Endothelial cell (in vitro differentiated cells): ENCODE measurements around the gene MRAP2. TPM values are rescaled to one million over a fixed set of nuclear protein-coding genes. Genes with fewer than 3 reads are reported as not detected.
"Not testable (repeated sequence)": the region's sequence is repeated elsewhere in the genome, so short reads cannot be mapped to it uniquely, and the experiment has no call there.

Experiments
- DNase-seq: peaks from one replicate; pipeline ENCODE4 v3.0.0; 2021; ENCODE audit warnings: low spot score
- H3K27ac Mint-ChIP-seq: one replicate; pipeline ENCODE4 v1.8.0; 2021; ENCODE audit warnings: mixed read lengths, inconsistent platforms; ENCODE audit not compliant: unreplicated experiment
- H3K27me3 Mint-ChIP-seq: one replicate; pipeline ENCODE4 v1.8.0; 2021; ENCODE audit warnings: mild to moderate bottlenecking, moderate library complexity, mixed read lengths, inconsistent platforms; ENCODE audit not compliant: unreplicated experiment
- H3K36me3 Mint-ChIP-seq: one replicate; pipeline ENCODE4 v1.8.0; 2021; ENCODE audit warnings: mild to moderate bottlenecking, low read depth, mixed read lengths, inconsistent platforms; ENCODE audit not compliant: unreplicated experiment
- H3K4me1 Mint-ChIP-seq: one replicate; pipeline ENCODE4 v1.8.0; 2021; ENCODE audit warnings: mild to moderate bottlenecking, mixed read lengths, inconsistent platforms; ENCODE audit not compliant: unreplicated experiment
- H3K4me3 Mint-ChIP-seq: one replicate; pipeline ENCODE4 v1.8.0; 2021; ENCODE audit warnings: mild to moderate bottlenecking, mixed read lengths, inconsistent platforms; ENCODE audit not compliant: unreplicated experiment
- H3K9me3 Mint-ChIP-seq: one replicate; pipeline ENCODE4 v1.8.0; 2021; ENCODE audit warnings: mixed read lengths, inconsistent platforms; ENCODE audit not compliant: unreplicated experiment
- total RNA-seq: library from RNA; stranded (reverse); fragmentation: NEBNext Ultra II Directional; extraction: Animal tissue kit (Norgen Biotek cat#: 25700); gene quantifications from one replicate; pipeline ENCODE4 v1.2.1, GENCODE V29; 2021; ENCODE audit not compliant: unreplicated experiment
- TF ChIP-seq, protein P1 (sequence below): fragments of 200-600 bp; sonication (generic); IDR thresholded peaks from one replicate; pipeline ENCODE4 v1.5.0; 2021; ENCODE audit warnings: antibody characterized with exemption; ENCODE audit not compliant: unreplicated experiment

Gene MRAP2
- total RNA-seq, 1 donor from 2014 or later, result 5.1 TPM

DNA sequence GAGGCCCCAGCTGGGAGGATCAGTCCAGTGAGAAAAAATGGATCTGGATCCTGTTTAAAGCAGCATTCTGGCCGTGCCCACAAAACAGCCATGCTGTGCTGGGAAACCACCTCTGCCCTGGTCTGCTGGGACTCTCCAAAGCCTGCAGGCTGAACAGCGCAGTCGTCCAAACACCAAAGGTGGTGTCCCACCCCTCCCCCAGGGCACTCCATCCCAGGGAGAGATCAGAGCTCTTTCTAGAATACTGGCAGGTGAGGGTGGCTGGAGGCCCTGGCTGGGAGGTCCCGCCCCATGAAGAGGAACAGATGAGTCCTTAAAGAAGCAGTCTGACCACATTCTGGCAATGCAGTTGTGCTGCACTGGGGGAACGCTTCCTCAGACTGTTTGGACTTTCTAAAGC lies 84.6 kb downstream of the MRAP2 start:
- H3K36me3 Mint-ChIP-seq, result peaks cover 4% of the 10 kb centered on the region
- H3K9me3 Mint-ChIP-seq, result no peaks in the 10 kb centered on the region
- no peak overlapping the region for H3K27ac Mint-ChIP-seq
- no peak for DNase-seq
- TF ChIP-seq, protein P1, sequence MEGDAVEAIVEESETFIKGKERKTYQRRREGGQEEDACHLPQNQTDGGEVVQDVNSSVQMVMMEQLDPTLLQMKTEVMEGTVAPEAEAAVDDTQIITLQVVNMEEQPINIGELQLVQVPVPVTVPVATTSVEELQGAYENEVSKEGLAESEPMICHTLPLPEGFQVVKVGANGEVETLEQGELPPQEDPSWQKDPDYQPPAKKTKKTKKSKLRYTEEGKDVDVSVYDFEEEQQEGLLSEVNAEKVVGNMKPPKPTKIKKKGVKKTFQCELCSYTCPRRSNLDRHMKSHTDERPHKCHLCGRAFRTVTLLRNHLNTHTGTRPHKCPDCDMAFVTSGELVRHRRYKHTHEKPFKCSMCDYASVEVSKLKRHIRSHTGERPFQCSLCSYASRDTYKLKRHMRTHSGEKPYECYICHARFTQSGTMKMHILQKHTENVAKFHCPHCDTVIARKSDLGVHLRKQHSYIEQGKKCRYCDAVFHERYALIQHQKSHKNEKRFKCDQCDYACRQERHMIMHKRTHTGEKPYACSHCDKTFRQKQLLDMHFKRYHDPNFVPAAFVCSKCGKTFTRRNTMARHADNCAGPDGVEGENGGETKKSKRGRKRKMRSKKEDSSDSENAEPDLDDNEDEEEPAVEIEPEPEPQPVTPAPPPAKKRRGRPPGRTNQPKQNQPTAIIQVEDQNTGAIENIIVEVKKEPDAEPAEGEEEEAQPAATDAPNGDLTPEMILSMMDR, result no peak
- H3K4me3 Mint-ChIP-seq, result no peak overlapping the region
- H3K4me1 Mint-ChIP-seq, result no peaks in the 10 kb centered on the region
- H3K27me3 Mint-ChIP-seq, result peaks cover 2% of the 10 kb centered on the region

DNA sequence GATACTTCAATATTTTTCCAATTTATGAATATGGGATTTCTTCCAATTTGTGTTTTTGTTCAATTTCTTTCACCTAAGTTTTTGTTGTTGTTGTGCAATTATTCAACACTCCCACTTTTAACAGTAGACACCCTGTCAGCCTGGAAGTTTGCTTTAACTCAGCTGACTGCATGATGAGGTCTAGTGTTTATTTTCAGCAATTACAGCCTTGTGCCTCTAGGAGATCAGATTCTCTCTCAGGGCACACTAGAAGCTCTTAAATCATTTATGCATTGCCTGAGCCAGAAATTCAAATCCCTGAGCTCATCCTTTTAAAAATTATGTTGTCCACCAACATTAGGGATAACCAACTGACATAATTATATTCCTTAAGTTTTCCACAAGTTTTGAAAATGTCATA lies 85.7 kb downstream of the MRAP2 start:
- Mint-ChIP-seq H3K4me1 (no peaks in the 10 kb centered on the region), H3K36me3 (peaks cover 4% of the 10 kb centered on the region), H3K27me3 (peaks cover 2% of the 10 kb centered on the region), H3K9me3 (no peaks in the 10 kb centered on the region), H3K4me3 (no peak overlapping the region), H3K27ac (no peak overlapping the region)
- TF ChIP-seq, protein P1, result no peak
- DNase-seq, result no peak

DNA sequence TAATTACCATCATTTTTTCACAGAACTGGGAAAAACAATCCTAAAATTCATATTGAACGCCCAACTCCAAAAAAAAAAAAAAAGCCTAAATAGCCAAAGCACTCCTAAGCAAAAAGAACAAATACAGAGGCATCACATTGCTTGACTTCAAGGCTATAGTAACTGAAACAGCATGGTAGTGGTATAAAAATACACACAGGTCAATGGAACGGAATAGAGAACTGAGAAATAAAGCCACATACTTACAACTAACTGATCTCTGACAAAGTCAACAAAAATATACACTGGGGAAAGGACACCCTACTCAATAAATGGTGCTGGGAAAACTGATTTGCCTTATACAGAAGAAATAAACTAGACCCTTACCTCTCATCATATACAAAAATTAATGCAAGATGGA lies 89.6 kb downstream of the MRAP2 start:
- Mint-ChIP-seq H3K27me3 (no peaks in the 10 kb centered on the region), H3K4me1 (no peaks in the 10 kb centered on the region), H3K27ac (no peak overlapping the region), H3K4me3 (no peak overlapping the region), H3K36me3 (peaks cover 5% of the 10 kb centered on the region), H3K9me3 (no peaks in the 10 kb centered on the region)
- TF ChIP-seq, protein P1, result no peak
- no peak for DNase-seq

DNA sequence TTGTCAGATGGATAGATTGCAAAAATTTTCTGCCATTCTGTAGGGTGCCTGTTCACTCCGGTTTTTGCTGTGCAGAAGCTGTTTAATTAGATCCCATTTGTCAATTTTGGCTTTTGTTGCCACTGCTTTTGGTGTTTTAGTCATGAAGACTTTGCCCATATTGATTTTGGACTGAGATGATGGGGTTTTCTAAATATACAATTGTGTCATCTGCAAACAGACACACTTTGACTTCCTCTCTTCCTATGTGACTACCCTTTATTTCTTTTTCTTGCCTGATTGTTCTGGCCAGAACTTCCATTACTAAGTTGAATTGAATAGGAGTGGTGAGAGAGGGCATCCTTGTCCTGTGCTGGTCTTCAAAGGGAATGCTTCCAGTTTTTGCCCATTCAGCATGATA lies 96.0 kb downstream of the MRAP2 start:
- H3K4me3 Mint-ChIP-seq, H3K27me3 Mint-ChIP-seq, H3K27ac Mint-ChIP-seq, DNase-seq, H3K9me3 Mint-ChIP-seq, H3K4me1 Mint-ChIP-seq: not testable (repeated sequence)
- peaks cover 22% of the 10 kb centered on the region for H3K36me3 Mint-ChIP-seq

DNA sequence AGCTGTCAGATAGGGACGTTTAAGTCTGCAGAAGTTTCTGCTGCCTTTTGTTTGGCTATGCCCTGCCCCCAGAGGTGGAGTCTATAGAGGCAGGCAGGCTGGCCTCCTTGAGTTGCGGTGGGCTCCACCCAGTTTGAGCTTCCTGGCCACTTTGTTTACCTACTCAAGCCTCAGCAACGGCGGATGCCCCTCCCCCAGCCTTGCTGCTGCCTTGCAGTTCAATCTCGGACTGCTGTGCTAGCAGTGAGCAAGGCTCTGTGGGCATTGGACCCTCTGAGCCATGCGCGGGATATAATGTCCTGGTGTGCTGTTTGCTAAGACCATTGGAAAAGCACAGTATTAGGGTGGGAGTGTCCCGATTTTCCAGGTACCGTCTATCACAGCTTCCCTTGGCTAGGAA lies 99.8 kb downstream of the MRAP2 start:
- not testable (repeated sequence) for DNase-seq, H3K27me3 Mint-ChIP-seq, H3K9me3 Mint-ChIP-seq, H3K4me3 Mint-ChIP-seq, H3K4me1 Mint-ChIP-seq, H3K27ac Mint-ChIP-seq
- peaks cover 21% of the 10 kb centered on the region for H3K36me3 Mint-ChIP-seq

DNA sequence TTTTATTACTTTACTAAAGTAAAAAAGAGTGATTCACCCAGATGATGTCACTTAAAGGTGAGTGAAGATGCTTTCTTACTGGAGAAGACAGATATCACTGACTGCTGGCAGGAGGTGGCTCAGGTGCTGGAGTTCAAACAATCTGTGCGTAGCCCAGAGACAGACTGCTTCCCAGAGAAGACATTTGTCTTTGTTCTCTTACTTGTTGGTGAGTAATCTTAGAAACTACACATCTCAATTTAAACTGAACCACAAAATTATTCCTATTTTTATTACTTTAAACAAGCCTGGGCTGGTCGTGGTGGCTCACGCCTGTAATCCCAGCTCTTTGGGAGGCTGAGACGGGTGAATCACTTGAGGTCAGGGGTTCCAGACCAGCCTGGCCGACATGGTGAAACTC lies 101.7 kb downstream of the MRAP2 start:
- Mint-ChIP-seq H3K9me3 (no peaks in the 10 kb centered on the region), H3K4me1 (peaks cover 23% of the 10 kb centered on the region), H3K27me3 (peaks cover 3% of the 10 kb centered on the region), H3K36me3 (peaks cover 28% of the 10 kb centered on the region), H3K4me3 (no peak overlapping the region), H3K27ac (no peak overlapping the region)
- no peak for DNase-seq
- TF ChIP-seq, protein P1, result no peak
